ENCODE data around the gene C1orf122. TPM values are rescaled to one million over a fixed set of nuclear protein-coding genes. Genes with fewer than 3 reads are reported as not detected.
"Not testable (repeated sequence)": the region's sequence is repeated elsewhere in the genome, so short reads cannot be mapped to it uniquely, and the experiment has no call there.

The C1orf122 gene
- total RNA-seq, 3 donors from 2014 or later = 58.5 to 64.6 (median 58.9) TPM

GRCh38 chr1:37767488-37767887, 40.1 kb upstream of the C1orf122 start:
- DNase-seq (ENCODE audit: low spot score in 2 of 2) = no peak
- TF ChIP-seq POLR2A (IDR thresholded peaks at IDR 0.05) = no peak
- no peak for TF ChIP-seq POLR2AphosphoS5 (IDR thresholded peaks at IDR 0.05)
- TF ChIP-seq, protein P1, sequence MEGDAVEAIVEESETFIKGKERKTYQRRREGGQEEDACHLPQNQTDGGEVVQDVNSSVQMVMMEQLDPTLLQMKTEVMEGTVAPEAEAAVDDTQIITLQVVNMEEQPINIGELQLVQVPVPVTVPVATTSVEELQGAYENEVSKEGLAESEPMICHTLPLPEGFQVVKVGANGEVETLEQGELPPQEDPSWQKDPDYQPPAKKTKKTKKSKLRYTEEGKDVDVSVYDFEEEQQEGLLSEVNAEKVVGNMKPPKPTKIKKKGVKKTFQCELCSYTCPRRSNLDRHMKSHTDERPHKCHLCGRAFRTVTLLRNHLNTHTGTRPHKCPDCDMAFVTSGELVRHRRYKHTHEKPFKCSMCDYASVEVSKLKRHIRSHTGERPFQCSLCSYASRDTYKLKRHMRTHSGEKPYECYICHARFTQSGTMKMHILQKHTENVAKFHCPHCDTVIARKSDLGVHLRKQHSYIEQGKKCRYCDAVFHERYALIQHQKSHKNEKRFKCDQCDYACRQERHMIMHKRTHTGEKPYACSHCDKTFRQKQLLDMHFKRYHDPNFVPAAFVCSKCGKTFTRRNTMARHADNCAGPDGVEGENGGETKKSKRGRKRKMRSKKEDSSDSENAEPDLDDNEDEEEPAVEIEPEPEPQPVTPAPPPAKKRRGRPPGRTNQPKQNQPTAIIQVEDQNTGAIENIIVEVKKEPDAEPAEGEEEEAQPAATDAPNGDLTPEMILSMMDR (IDR thresholded peaks at IDR 0.05) = no peak
- no peaks in the 10 kb centered on the region for H3K4me1 ChIP-seq
- H3K36me3 ChIP-seq = no peaks in the 10 kb centered on the region
- no peak overlapping the region for H3K4me3 ChIP-seq
- no peak overlapping the region for H3K27ac ChIP-seq
- H3K27me3 ChIP-seq = peaks cover 5 to 61% of the 10 kb centered on the region in 2 donors
- H3K9me3 ChIP-seq = peaks cover 0 to 4% of the 10 kb centered on the region in 2 donors
- intact Hi-C loops (cut with DNase I; ENCODE audit: low total_unique reads) = no loop called here

- DNase-seq (ENCODE audit: low spot score in 2 of 2); H3K4me1 ChIP-seq; H3K36me3 ChIP-seq; intact Hi-C loops (cut with DNase I; ENCODE audit: low total_unique reads); H3K27ac ChIP-seq; H3K9me3 ChIP-seq; H3K4me3 ChIP-seq: not testable (repeated sequence)
- peaks cover 0 to 23% of the 10 kb centered on the region in 2 donors for H3K27me3 ChIP-seq
Observed at GRCh38 chr1:37771440-37771839, 36.1 kb upstream of the C1orf122 start.

DNA sequence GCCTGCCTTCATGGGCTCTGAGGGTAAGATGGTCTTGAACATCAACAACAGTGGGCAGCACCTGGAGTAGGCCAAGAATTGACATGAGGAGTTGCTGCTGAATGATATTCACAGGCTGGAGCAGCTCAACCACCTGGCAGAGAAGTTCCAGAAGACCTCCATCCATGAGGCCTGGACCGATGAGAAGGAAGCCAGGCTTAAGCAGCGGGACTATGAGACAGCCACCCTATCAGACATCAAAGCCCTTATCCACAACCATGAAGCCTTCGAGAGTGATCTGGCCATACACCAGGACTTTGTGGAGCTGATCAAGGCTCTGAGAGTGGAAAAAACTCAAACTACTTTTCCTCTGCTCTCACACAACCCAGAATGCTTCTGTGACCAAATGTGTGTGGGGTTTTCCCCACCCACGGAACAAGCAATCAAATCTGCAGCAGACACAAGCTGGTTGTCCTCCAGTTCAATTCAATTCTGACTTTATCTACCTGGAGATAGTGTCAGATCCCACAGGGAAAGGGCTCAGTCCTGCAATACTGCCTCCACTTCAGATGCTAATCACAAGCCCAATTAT, 30.6 kb upstream of the C1orf122 start:
- Histone ChIP-seq H3K36me3 (no peaks in the 10 kb centered on the region), H3K4me3 (no peak overlapping the region), H3K9me3 (no peaks in the 10 kb centered on the region), H3K27me3 (peaks cover 0 to 5% of the 10 kb centered on the region in 2 donors), H3K27ac (no peak overlapping the region), H3K4me1 (no peaks in the 10 kb centered on the region)
- TF ChIP-seq, protein P1 (IDR thresholded peaks at IDR 0.05) = no peak
- TF ChIP-seq POLR2A (IDR thresholded peaks at IDR 0.05) (no peak), POLR2AphosphoS5 (IDR thresholded peaks at IDR 0.05) (no peak)
- no peak for DNase-seq (ENCODE audit: low spot score in 2 of 2)
- intact Hi-C loops (cut with DNase I; ENCODE audit: low total_unique reads) = no loop called here

DNA sequence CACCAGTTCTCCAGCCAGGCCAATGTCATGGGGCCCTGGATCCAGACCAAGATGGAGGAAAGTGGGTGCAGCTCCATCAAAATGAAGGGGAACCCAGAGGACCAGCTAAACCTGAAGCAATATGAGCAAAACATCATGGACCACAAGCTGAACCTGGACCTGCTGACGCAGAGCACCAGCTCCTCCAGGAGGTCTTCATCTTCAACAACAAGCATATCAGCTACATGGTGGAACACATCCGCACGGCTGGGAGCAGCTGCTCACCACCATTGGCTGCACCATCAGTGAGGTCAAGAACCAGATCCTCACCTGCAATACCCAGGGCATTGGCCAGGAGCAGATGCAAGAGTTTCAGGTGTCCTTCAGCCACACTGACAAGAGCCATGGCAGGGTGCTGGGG, 28.9 kb upstream of the C1orf122 start:
- Histone ChIP-seq H3K4me3 (no peak overlapping the region), H3K27ac (no peak overlapping the region), H3K36me3 (no peaks in the 10 kb centered on the region), H3K27me3 (peaks cover 0 to 18% of the 10 kb centered on the region in 2 donors), H3K9me3 (no peaks in the 10 kb centered on the region), H3K4me1 (no peaks in the 10 kb centered on the region)
- DNase-seq (ENCODE audit: low spot score in 2 of 2) = no peak
- TF ChIP-seq, protein P1 (IDR thresholded peaks at IDR 0.05) = no peak
- TF ChIP-seq POLR2A (IDR thresholded peaks at IDR 0.05) = no peak
- TF ChIP-seq POLR2AphosphoS5 (IDR thresholded peaks at IDR 0.05) = no peak
- intact Hi-C loops (cut with DNase I; ENCODE audit: low total_unique reads) = no loop called here

- intact Hi-C loops (cut with DNase I; ENCODE audit: low total_unique reads) = no loop called here
- no peak overlapping the region for H3K27ac ChIP-seq
- no peaks in the 10 kb centered on the region for H3K36me3 ChIP-seq
- peaks cover 0 to 28% of the 10 kb centered on the region in 2 donors for H3K27me3 ChIP-seq
- DNase-seq (ENCODE audit: low spot score in 2 of 2) = no peak
- no peaks in the 10 kb centered on the region for H3K9me3 ChIP-seq
- H3K4me1 ChIP-seq = no peaks in the 10 kb centered on the region
- no peak overlapping the region for H3K4me3 ChIP-seq
- TF ChIP-seq POLR2A (IDR thresholded peaks at IDR 0.05) (no peak), POLR2AphosphoS5 (IDR thresholded peaks at IDR 0.05) (no peak)
- TF ChIP-seq, protein P1 (IDR thresholded peaks at IDR 0.05) = no peak
Observed at GRCh38 chr1:37782491-37782890, 25.1 kb upstream of the C1orf122 start.

All from breast epithelium (tissue), 4 donors.